GM12891 (cell line): ENCODE measurements around the gene GJC1.

Source experiments
- POLR2A ChIP-seq: IDR thresholded peaks from 2 replicates; pipeline ENCODE4 v1.6.1; 2011; ENCODE audit warnings: low read depth, low read length, control low read depth
- POLR2AphosphoS5 ChIP-seq: IDR thresholded peaks from 2 replicates; pipeline ENCODE4 v1.6.1; 2011; ENCODE audit warnings: low read depth, low read length, control low read depth
- SPI1 ChIP-seq: IDR thresholded peaks from 2 replicates; pipeline ENCODE4 v1.6.1; 2011; ENCODE audit warnings: low read depth, low read length, control low read depth

DNA sequence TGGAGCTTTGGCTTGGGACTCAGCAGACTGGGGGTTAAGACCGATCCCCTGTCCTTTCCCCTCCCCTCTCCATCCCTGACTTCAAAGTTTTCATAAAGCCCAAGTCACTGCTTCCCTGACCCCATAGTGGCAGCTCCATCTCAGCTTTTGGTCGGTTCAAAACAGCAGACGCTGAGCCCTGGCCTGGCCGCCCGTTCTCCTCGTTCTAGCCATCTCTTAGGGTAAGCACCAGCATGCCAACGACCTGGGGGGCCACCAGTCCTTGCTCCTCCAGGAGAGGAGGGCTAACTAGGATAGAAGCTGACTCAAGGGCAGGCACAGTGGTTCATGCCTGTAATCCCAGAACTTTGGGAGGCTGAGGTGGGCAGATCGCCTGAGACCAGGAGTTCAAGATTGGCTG is 16.1 kb upstream of the GJC1 start:
- TF ChIP-seq POLR2AphosphoS5 (no peak), POLR2A (no peak), SPI1 (no peak)
